Measurements from ENCODE around the gene BAIAP2L2.

- TF ChIP-seq EGR1 (IDR thresholded peaks at IDR 0.05) (no peak), CREB1 (IDR thresholded peaks at IDR 0.05; ENCODE audit: low read depth) (no peak), RAD21 (IDR thresholded peaks at IDR 0.05; ENCODE audit: low read depth) (no peak), REST (IDR thresholded peaks at IDR 0.05; ENCODE audit: low read depth) (no peak)
Observed at GRCh38 chr22:38155703-38156102, 45.2 kb upstream of the BAIAP2L2 start.

Data from Ishikawa (cell line).